ENCODE measurements around the gene DTWD1. TPM values are rescaled to one million over a fixed set of nuclear protein-coding genes. Genes with fewer than 3 reads are reported as not detected.

DTWD1 gene
- total and polyA plus RNA-seq, 2 of the 4 experiments (the other 2 are of a cell fraction) = 19.9 to 20.1 TPM

- TF ChIP-seq FOS (IDR thresholded peaks at IDR 0.05; ENCODE audit: low read depth, low read length) = peak; percentile 85
Measured at GRCh38 chr15:49627407-49627877, 6.6 kb downstream of the DTWD1 start (continued).

GRCh38 chr15:49628379-49628778, 7.5 kb downstream of the DTWD1 start:
- intact Hi-C loops (cut with micrococcal nuclease) = loop anchor here (5.0 kb wide), 1 partner anchor 59 kb away; no protein-coding TSS in a partner anchor
- TF ChIP-seq CHD1 (IDR thresholded peaks at IDR 0.05; ENCODE audit: low read depth, low read length) (no peak), NFE2L2 (IDR thresholded peaks at IDR 0.05; ENCODE audit: low read depth, low read length) (no peak), POLR2A (IDR thresholded peaks at IDR 0.05; ENCODE audit: low read depth, low read length) (no peak), RFX5 (IDR thresholded peaks at IDR 0.05; ENCODE audit: low read depth, low read length) (no peak), SMC3 (IDR thresholded peaks at IDR 0.05; ENCODE audit: low read depth, low read length) (no peak), MAFK (IDR thresholded peaks at IDR 0.05; ENCODE audit: low read depth, low read length) (no peak)
- Histone ChIP-seq H4K8ac (ENCODE audit: low read depth in 2 of 2, low read length in 2 of 2) (peak overlapping the region; percentile 67 to 69), H3K27me3 (ENCODE audit: control insufficient read depth, insufficient read depth, low read length) (no peaks in the 10 kb centered on the region), H4K91ac (ENCODE audit: insufficient read depth, low read depth, low read length) (peak overlapping the region; percentile 57), H3K79me1 (ENCODE audit: low read depth in 1 of 2, low read length in 2 of 2) (peaks cover 18 to 45% of the 10 kb centered on the region in 2 experiments), H3K4ac (ENCODE audit: low read depth, low read length) (peak overlapping the region; percentile 16; the same call in 1 of the 2 replicates), H3K14ac (replicated peaks; ENCODE audit: low read depth, low read length) (peak overlapping the region; percentile 5; the same call in 1 of the 2 replicates), H3K9me3 (ENCODE audit: control insufficient read depth, insufficient read depth, low read length) (peaks cover 5% of the 10 kb centered on the region), H2BK5ac (ENCODE audit: low read depth, low read length, poor library complexity, severe bottlenecking) (peak overlapping the region; percentile 97), H3K23ac (ENCODE audit: low read depth, low read length) (peak overlapping the region; percentile 39; the same call in 1 of the 2 replicates), H3K9me1 (ENCODE audit: insufficient read depth, low read length) (0 out of 2 replicates have a peak, but pooled peaks cover 3% of the 10 kb centered on the region), H3K27ac (ENCODE audit: insufficient read depth, low read length) (peak overlapping the region; percentile 94), H3K56ac (ENCODE audit: extremely low read depth, insufficient read depth, low read length) (peak overlapping the region; percentile 67; the same call in 1 of the 2 replicates), H2AK5ac (ENCODE audit: low read depth, low read length) (peak overlapping the region; percentile 82; the same call in 1 of the 2 replicates), H2BK20ac (ENCODE audit: low read depth, low read length) (peak overlapping the region; percentile 82), H2AFZ (replicated peaks; ENCODE audit: low read length, poor library complexity) (no peak overlapping the region), H2AK9ac (replicated peaks; ENCODE audit: low read depth, low read length, poor library complexity) (no peak overlapping the region), H3K4me1 (ENCODE audit: control insufficient read depth, insufficient read depth, low read length) (peaks cover 6% of the 10 kb centered on the region), H3K9ac (ENCODE audit: low read depth, low read length) (no peak overlapping the region), H3K4me3 (ENCODE audit: insufficient read depth, low read depth, low read length) (no peak overlapping the region), H3K4me2 (ENCODE audit: low read depth, low read length) (no peak overlapping the region), H2BK120ac (ENCODE audit: low read depth, low read length) (peak overlapping the region; percentile 73), H4K5ac (ENCODE audit: low read depth, low read length) (peak overlapping the region; percentile 83; the same call in 1 of the 2 replicates), H4K20me1 (ENCODE audit: insufficient read depth, low read length) (no peaks in the 10 kb centered on the region), H2BK15ac (ENCODE audit: low read depth, low read length) (peak overlapping the region; percentile 37; the same call in 1 of the 3 replicates), H3K36me3 (ENCODE audit: control insufficient read depth, insufficient read depth, low read length) (peaks cover 22% of the 10 kb centered on the region), H3K18ac (ENCODE audit: low read depth, low read length) (peak overlapping the region; percentile 95)
- CTCF ChIA-PET = no interaction called here
- in situ Hi-C loops (cut with MboI; ENCODE audit: low sequenced_read_pairs) = no loop called here
- dilution Hi-C loops (cut with HindIII; ENCODE audit: low sequenced_read_pairs, unreplicated experiment) = no loop called here
- no TSS peak for BruUV-seq (replicated peaks)
- DNase-seq = no peak
- POLR2A ChIA-PET (ENCODE audit: unreplicated experiment) = no interaction called here
- WGBS, 2 experiments (ENCODE audit: extremely low coverage in 2 of 2, insufficient read length in 1 of 2) = no CpG with 5 or more reads among the region's 2 CpGs
- no peak for ATAC-seq (ENCODE audit: low read depth)
